GM15510 (cell line): Measurements from ENCODE around the gene LRR1.
A peak's percentile ranks its signal among the peaks of the same experiment; 100 is the strongest.

ENCODE experiments used
- POLR2A ChIP-seq: IDR thresholded peaks from 3 replicates; pipeline ENCODE4 v1.6.1; 2011; ENCODE audit warnings: borderline replicate concordance; ENCODE audit not compliant: insufficient read length; ENCODE audit errors: extremely low read depth

LRR1 gene

DNA sequence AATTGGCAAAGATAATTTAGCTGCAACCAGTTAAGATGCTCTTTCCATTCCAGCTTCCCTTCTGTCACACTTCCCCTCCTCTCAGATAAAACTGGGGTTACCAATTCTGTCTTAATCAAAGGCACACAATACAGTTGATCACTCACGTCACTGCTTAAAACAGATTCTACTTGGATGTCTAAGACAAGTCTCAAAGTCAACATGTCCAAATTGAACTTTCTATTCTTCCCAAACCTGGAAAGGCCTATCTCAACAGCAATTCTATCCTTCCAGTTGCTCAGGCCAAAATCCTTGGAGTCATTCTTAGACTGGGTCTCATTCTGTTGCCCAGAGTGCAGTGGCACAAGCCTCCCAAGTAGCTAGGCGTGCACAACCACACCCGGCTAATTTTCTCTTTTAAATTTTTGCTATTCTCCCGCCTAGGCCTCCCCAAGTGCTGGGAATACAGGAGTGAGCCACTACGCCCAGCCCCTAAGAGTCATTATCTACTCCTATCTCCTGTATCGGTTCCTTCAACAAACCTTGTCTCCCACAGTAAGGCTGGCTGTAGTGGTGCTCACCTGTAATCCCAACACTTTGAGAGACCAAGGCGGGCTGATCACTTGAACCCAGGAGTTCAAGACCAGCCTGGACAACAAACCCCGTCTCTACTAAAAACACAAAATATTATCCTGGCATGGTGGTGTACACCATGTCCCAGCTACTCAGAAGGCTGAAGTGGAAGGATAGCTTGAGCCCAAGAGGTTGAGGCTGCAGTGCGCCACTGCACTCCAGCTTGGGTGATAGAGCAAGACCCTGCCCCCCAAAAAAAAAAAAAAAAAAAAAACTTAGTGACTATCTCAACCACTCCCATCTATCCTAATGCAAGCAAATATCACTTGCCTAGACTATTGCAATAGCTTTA lies 17.3 kb upstream of the LRR1 start:
- TF ChIP-seq POLR2A = no peak

GRCh38 chr14:49582113-49582977 lies 16.4 kb upstream of the LRR1 start:
- peak; percentile 28 for TF ChIP-seq POLR2A

GRCh38 chr14:49583629-49584028 lies 15.1 kb upstream of the LRR1 start:
- TF ChIP-seq POLR2A = no peak

DNA sequence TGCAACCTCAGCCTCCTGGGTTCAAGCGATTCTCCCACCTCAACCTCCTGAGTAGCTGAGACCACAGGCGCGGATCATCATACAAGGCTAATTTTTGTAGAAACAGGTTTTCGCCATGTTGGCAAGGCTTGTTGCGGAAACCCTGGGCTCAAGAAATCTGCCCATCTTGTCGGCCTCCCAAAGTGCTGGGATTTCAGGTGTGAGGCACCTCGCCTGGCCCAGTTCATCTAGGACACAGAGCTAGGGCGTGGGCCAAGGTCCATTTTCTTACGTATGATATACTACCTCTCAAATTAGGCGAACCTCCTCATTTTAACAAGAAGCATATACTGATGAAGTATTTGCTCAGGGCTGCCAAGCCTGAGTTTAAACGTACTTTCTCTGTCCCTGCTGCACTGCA lies 14.7 kb upstream of the LRR1 start:
- no peak for TF ChIP-seq POLR2A

- peak; percentile 77 for TF ChIP-seq POLR2A
Measured at GRCh38 chr14:49585803-49586672, 12.7 kb upstream of the LRR1 start, which contains the start of gene RPS29. Gene RPS29, minus strand, starts transcription at chr14:49586380. Its CDS starts 34 bp downstream, at chr14:49586346.

DNA sequence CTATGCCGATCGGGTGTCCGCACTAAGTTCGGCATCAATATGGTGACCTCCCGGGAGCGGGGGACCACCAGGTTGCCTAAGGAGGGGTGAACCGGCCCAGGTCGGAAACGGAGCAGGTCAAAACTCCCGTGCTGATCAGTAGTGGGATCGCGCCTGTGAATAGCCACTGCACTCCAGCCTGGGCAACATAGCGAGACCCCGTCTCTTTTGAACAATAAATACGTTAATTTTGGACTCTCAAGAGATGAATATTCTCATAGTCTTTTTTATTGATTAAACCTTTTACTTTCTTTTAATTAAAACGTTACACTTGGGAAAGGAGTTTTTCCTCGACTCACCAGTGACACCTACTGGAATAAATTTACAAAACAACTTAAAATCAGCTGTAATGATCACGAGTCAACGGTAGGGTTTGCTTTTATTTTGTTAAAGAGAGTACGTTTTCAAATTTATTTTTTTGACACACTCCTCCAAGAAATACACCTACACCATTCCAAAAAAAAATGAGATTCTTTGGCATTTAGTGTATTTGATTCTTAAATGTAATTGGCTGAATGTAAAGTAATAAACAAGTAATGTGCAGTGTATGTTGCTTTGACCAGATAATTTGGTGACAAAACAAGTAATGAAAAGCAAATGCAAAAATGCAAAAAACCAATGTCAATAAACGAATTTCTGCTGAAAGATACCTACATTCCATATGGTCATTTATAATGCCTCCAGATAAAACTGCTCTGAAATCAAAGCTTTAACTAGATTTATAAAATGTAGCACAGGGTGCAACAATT lies 11.9 kb upstream of the LRR1 start:
- TF ChIP-seq POLR2A = no peak

DNA sequence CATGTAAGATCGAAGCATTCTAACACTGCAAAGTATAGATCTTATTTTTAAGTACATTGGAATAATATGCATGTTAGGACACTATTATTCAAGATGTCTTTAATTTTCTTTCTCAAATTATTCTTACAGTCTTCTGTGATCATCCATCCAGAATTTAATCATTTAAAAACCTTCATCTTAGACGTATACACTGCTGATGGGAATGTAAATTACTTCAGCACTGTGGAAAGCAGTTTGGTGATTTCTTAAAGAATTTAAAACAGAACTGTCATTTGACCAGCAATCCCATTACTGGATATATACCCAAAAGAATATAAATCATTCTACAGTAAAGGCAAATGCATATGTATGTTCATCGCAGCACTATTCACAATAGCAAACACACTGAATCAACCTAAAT lies 9.4 kb upstream of the LRR1 start:
- TF ChIP-seq POLR2A = no peak

DNA sequence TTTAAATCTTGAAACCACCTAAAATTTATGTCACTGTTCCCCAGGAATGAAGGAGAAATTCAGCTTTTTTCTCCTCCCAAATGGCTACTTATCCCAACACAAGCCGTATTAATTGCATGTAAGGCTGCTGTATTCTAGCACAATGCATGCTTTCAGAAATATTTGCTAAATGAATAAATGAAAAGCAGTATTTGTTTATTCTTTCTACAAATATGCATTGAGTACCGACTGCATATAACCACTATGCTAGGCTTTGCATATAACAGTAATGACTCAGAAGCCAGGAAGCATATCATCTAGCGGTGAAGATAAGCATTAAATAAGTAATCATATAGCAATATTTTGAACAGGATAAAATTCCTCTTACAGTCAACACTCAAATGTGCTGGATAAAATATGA lies 5.7 kb upstream of the LRR1 start:
- TF ChIP-seq POLR2A = no peak

DNA sequence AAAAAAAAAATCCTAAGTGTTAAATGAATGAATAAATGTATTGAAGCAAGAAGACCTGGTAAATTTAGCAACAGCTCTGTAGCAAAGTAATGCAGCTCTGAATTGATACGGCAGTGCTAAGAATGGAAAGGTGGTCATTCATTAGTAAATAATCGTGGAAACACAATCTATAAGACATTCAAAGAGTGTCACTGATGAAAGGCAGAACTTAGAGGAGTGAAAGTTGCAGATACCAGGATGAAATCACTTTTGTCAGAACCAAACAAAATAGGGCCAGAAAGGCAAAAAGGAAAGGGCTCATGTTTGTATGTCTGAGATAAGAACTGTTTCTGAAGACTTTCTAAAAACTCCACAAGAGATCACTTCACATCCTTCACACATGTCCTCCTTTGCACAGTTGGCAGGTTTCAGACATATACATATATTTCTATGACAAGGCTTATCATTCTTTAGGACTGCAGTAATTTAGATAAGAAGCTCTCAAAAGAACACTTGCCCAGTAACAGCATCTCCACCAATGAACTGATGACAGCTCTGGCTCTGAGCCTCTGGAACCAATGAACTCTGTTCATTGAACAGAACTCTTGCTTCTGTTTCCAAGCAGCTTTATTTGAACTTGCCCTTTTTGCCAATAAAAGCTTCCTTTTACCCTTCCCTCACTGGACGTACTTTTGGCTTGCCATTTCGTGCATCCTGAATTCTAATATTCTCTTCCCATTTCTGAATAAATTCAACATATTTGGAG lies 4.2 kb upstream of the LRR1 start:
- TF ChIP-seq POLR2A = no peak

DNA sequence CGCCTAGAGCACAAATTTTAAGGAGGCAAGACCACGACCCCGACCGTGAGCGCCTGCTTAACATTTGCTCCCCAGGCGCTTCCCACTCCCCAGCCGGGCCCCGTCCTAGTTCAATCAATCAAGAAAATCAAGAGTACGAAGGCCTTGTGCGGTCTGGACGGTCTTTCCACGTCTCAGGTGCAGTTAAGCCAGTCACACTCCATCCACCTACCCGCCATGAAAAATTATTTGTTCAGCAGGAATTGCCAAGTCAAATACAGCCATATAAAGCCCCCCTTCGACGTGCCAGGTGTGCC lies 603 bp upstream of the LRR1 start:
- no peak for TF ChIP-seq POLR2A

- no peak for TF ChIP-seq POLR2A
Measured at GRCh38 chr14:49607583-49607982, 8.8 kb downstream of the LRR1 start.

- no peak for TF ChIP-seq POLR2A
Measured at GRCh38 chr14:49612251-49612650, 13.5 kb downstream of the LRR1 start.

- TF ChIP-seq POLR2A = no peak
Measured at GRCh38 chr14:49612671-49613070, 13.9 kb downstream of the LRR1 start.
